ENCODE data around the gene SPOCK1. TPM values are rescaled to one million over a fixed set of nuclear protein-coding genes. Genes with fewer than 3 reads are reported as not detected.

SPOCK1 gene
- total RNA-seq, 1 experiment from 2014 or later = 10.9 TPM

GRCh38 chr5:136992796-136993489 lies 506.2 kb downstream of the SPOCK1 start:
- no peaks in the 10 kb centered on the region for H3K9me3 Mint-ChIP-seq
- no peak overlapping the region for H3T11ph ChIP-seq (ENCODE audit: low read length)
- no peak overlapping the region for H4K5ac ChIP-seq (ENCODE audit: insufficient read length, low read depth, low read length)
- H3K18ac ChIP-seq (ENCODE audit: insufficient read length, low read depth, low read length) = no peak overlapping the region
- H4K91ac ChIP-seq (ENCODE audit: insufficient read length, low read depth, low read length) = no peak overlapping the region
- H2AFZ ChIP-seq (ENCODE audit: low read length) = no peak overlapping the region
- H2BK120ac ChIP-seq (ENCODE audit: low read depth, low read length, poor library complexity, severe bottlenecking) = no peak overlapping the region
- no peak overlapping the region for H2AK5ac ChIP-seq (ENCODE audit: insufficient read length, low read length)
- H3K36me3 Mint-ChIP-seq (ENCODE audit: insufficient read depth in 1 of 3, low read depth in 3 of 3) = peaks cover 0 to 3% (median 0%) of the 10 kb centered on the region in 3 experiments; a peak in 1 of 7 replicates
- H3K23me2 ChIP-seq (ENCODE audit: insufficient read length, low read depth, low read length, poor library complexity, severe bottlenecking) = no peaks in the 10 kb centered on the region
- H2BK15ac ChIP-seq (ENCODE audit: low read depth, low read length) = no peak overlapping the region
- H3K9me3 ChIP-seq (ENCODE audit: control insufficient read depth, low read depth, low read length) = no peaks in the 10 kb centered on the region
- H3K56ac ChIP-seq (ENCODE audit: insufficient read length, low read depth, low read length) = no peak overlapping the region
- H4K20me1 ChIP-seq (ENCODE audit: control insufficient read depth, insufficient read depth, insufficient read length) = no peaks in the 10 kb centered on the region
- no peak overlapping the region for H3K4me2 ChIP-seq (ENCODE audit: insufficient read depth, insufficient read length, low read length)
- H3K27ac ChIP-seq (ENCODE audit: insufficient read length, low read depth, low read length) = no peak overlapping the region
- no peak for DNase-seq
- H3K4me1 Mint-ChIP-seq = peaks cover 7 to 8% of the 10 kb centered on the region in 2 experiments
- no peak overlapping the region for H4K8ac ChIP-seq (replicated peaks; ENCODE audit: insufficient read length, low read depth, low read length)
- no peak overlapping the region for H2BK12ac ChIP-seq (ENCODE audit: insufficient read length, low read depth, low read length)
- peaks cover 4% of the 10 kb centered on the region for H3K27me3 Mint-ChIP-seq (ENCODE audit: low read depth)
- H3K23ac ChIP-seq (ENCODE audit: insufficient read length, low read depth, low read length) = no peak overlapping the region
- H3K79me1 ChIP-seq (ENCODE audit: insufficient read depth, low read depth, low read length, poor library complexity, severe bottlenecking) = no peaks in the 10 kb centered on the region
- no peak overlapping the region for H2BK5ac ChIP-seq (ENCODE audit: insufficient read length, low read length)
- no peak overlapping the region for H2BK20ac ChIP-seq (ENCODE audit: low read depth, low read length, poor library complexity, severe bottlenecking)
- no peaks in the 10 kb centered on the region for H3K79me2 ChIP-seq (ENCODE audit: insufficient read depth, low read length)
- no CpG with 5 or more reads among the region's 3 CpGs for WGBS (ENCODE audit: extremely low coverage, insufficient read length, low lambda C conversion rate)
- TF ChIP-seq CTCF (conservative IDR thresholded peaks at IDR 0.05) = no peak
- no peak overlapping the region for H3K4me3 Mint-ChIP-seq
- H3K27me3 ChIP-seq (ENCODE audit: insufficient read depth, low read length) = no peaks in the 10 kb centered on the region
- H3K4me1 ChIP-seq (ENCODE audit: insufficient read depth, low read length) = no peaks in the 10 kb centered on the region; the same call in 1 of the 2 replicates
- H3K27ac Mint-ChIP-seq = no peak overlapping the region
- H3K14ac ChIP-seq (ENCODE audit: insufficient read depth, low read length) = no peak overlapping the region
- no peak overlapping the region for H3K9ac ChIP-seq (ENCODE audit: extremely low read depth, insufficient read length, low read length)
- no peak overlapping the region for H3K4ac ChIP-seq (ENCODE audit: low read depth, low read length)

Measured in H9 (cell line).